Inflammatory macrophage treated with lipopolysaccharide for 1 hour (primary cell): ENCODE data around the gene UGT1A6.
A peak's percentile ranks its signal among the peaks of the same experiment; 100 is the strongest.
"Not testable (repeated sequence)": the region's sequence is repeated elsewhere in the genome, so short reads cannot be mapped to it uniquely, and the experiment has no call there.

ENCODE experiments used
- DNase-seq, 2 donors: peaks; one replicate each; pipeline ENCODE4 v3.0.0-alpha.2; 2020 to 2022

Gene UGT1A6

GRCh38 chr2:233688341-233688740 is 4.3 kb upstream of the UGT1A6 start:
- DNase-seq = no peak

GRCh38 chr2:233689031-233689430 is 3.7 kb upstream of the UGT1A6 start:
- DNase-seq = no peak

- no peak for DNase-seq
Measured at GRCh38 chr2:233689501-233689900, 3.2 kb upstream of the UGT1A6 start.

- DNase-seq = no peak
Measured at GRCh38 chr2:233690444-233690843, 2.2 kb upstream of the UGT1A6 start.

GRCh38 chr2:233691443-233692433 is 952 bp upstream of the UGT1A6 start:
- DNase-seq = no peak

GRCh38 chr2:233693963-233694362 is 1.3 kb downstream of the UGT1A6 start:
- no peak for DNase-seq

- DNase-seq = no peak
Measured at GRCh38 chr2:233698740-233699139, 6.0 kb downstream of the UGT1A6 start.

- DNase-seq = no peak
Measured at GRCh38 chr2:233699424-233700027, 6.8 kb downstream of the UGT1A6 start.

- DNase-seq = no peak
Measured at GRCh38 chr2:233700028-233700635, 7.4 kb downstream of the UGT1A6 start.

- not testable (repeated sequence) for DNase-seq
Measured at GRCh38 chr2:233700842-233701241, 8.2 kb downstream of the UGT1A6 start.

GRCh38 chr2:233702238-233702637 is 9.5 kb downstream of the UGT1A6 start:
- no peak for DNase-seq

- no peak for DNase-seq
Measured at GRCh38 chr2:233705911-233706506, 13.3 kb downstream of the UGT1A6 start.

GRCh38 chr2:233706720-233707119 is 14.0 kb downstream of the UGT1A6 start:
- no peak for DNase-seq

- DNase-seq = no peak
Measured at GRCh38 chr2:233707940-233708644, 15.4 kb downstream of the UGT1A6 start.

GRCh38 chr2:233708942-233709341 is 16.3 kb downstream of the UGT1A6 start:
- no peak for DNase-seq

- DNase-seq = peak; percentile 25 to 74
Measured at GRCh38 chr2:233711312-233712008, 18.8 kb downstream of the UGT1A6 start.

- DNase-seq = no peak
Measured at GRCh38 chr2:233712611-233713261, 20.0 kb downstream of the UGT1A6 start, which contains the start of gene UGT1A5. Gene UGT1A5, plus strand, starts transcription at chr2:233712907. Its CDS starts 85 bp downstream, at chr2:233712992.

GRCh38 chr2:233713262-233713615 is 20.5 kb downstream of the UGT1A6 start:
- DNase-seq = no peak

- no peak for DNase-seq
Measured at GRCh38 chr2:233714121-233714520, 21.4 kb downstream of the UGT1A6 start.

- DNase-seq = no peak
Measured at GRCh38 chr2:233718552-233718951, 25.9 kb downstream of the UGT1A6 start, which contains the start of gene UGT1A4. Gene UGT1A4, plus strand, starts transcription at chr2:233718736. Its CDS starts 85 bp downstream, at chr2:233718821.

- DNase-seq = no peak
Measured at GRCh38 chr2:233728723-233729301, 36.1 kb downstream of the UGT1A6 start, which contains the start of gene UGT1A3. Gene UGT1A3, plus strand, starts transcription at chr2:233729042. Its CDS starts 85 bp downstream, at chr2:233729127.
